ENCODE measurements around the gene ARSG.

- no peak for TF ChIP-seq CTCF (IDR thresholded peaks at IDR 0.05)
- no peak for TF ChIP-seq POLR2A (IDR thresholded peaks at IDR 0.05)
Measured at GRCh38 chr17:68433911-68434508, 142.7 kb downstream of the ARSG start.
